COLO668 (cell line): ENCODE data around the gene C3orf18.

ENCODE experiments used
- DNase-seq: peaks from one replicate; lab custom pipeline; 2025; ENCODE audit not compliant: unreplicated experiment; lab: John Stamatoyannopoulos, UW

Gene C3orf18

DNA sequence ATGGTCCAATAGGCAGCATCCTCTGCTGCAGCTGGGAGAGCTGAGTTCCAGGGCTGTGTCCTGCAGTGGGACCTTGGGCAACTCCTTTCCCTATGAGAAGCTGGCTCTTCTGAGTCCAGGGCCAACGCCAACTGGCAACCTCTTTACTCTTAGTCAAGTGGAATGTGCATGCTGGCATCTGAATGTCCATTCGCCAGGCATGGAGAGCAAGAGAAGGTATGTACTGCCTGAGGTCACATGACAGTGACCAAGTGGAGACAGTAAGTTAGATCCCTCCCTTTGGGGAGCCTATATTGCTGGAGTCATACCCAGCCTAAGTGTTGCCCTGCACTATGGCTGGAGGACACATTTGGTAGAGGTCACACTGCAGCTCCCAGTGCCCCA, 13.9 kb upstream of the C3orf18 start:
- no peak for DNase-seq

DNA sequence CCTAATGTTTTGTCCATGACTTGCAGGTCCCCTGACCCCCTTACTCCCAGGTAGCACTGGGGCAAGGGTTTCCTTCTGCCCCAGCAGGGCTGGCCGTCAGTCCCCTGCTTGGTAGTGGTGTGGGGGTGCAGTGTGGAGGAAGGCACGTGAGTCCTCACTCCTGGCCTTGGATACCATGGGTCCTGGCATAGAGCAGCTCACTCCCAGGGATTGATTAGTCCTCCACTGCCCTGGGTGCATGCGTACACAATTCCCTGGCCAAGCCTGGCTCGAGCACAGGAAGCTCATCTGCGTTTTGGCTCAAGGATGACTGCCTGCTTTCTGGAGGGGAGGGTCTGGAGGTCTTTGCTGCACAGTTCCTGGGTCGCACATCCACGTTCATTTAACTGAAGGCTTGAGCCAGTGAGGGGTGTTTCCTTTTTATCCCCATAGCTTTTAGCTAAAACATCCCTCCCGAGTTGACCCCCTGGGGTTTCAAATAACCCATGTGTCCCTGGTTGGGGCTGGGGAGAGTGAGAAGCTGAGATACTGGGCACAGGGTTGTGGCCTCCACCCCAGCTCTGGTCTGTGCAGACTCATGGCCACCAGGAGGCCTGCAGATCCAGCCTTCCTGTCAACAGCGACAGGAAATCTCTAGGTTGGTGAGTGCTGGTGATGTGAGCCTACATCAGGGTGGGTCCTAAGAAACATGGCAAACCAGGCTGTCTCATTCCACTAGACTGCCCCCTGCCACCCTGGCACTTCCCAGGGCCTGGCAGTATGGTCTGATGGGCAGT, 13.3 kb upstream of the C3orf18 start:
- no peak for DNase-seq

DNA sequence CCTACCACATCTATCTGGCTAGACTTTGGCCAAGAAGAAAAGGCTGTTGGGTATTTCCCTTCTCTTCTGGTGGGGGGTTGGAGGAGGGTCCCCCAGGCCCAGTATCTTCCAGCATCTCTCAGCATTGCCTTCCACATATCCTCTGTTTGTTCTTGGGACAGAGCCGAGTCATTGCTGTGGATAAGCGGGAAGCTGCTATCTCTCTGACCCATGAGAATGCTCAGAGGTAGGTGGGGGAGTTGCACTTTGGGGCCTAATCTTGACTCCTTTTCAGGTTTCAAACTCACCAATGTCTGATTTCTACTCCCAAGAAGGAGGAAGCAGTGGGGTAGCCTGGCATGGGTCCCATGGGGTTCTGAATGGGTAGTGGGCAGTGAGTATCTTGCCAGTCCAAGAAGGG, 9.8 kb upstream of the C3orf18 start:
- no peak for DNase-seq

DNA sequence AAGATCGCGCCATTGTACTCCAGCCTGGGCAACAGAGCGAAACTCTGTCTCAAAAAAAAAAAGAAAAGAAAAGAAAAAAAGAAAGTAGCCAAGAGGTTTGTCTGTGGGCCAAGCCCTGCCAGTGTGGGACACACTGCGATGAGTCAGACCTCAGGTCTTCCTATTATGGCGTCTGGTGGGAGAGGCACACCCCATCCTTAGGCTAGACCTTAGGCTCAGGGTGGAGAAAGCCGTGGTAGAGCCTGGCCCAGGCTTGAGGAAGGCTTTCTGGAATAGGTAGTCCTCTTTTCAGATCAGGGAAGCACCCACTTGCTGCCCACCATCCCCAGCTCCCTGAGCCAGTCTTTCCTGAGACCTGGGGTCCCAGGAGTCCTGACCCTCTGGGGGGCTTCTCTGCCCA, 7.8 kb upstream of the C3orf18 start:
- DNase-seq: no peak

DNA sequence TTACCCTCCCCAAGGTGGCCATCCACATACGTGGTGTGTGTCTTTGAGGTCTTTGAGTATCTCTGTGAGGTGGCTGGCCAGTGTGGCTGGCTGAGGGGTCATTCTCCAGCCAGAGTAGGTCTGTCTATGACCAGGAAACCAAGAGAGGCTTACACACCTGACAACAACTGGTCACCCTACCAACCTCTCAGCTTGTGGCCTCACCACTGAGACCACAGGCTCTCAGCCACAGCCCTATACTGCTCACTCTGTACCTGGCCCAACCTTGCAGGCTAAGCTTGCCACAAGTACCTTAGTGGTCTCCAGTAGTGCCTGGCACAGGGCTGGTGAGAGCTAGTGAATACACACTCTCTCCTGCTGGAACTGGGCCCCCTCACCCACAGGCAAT, 6.9 kb upstream of the C3orf18 start:
- no peak for DNase-seq

DNA sequence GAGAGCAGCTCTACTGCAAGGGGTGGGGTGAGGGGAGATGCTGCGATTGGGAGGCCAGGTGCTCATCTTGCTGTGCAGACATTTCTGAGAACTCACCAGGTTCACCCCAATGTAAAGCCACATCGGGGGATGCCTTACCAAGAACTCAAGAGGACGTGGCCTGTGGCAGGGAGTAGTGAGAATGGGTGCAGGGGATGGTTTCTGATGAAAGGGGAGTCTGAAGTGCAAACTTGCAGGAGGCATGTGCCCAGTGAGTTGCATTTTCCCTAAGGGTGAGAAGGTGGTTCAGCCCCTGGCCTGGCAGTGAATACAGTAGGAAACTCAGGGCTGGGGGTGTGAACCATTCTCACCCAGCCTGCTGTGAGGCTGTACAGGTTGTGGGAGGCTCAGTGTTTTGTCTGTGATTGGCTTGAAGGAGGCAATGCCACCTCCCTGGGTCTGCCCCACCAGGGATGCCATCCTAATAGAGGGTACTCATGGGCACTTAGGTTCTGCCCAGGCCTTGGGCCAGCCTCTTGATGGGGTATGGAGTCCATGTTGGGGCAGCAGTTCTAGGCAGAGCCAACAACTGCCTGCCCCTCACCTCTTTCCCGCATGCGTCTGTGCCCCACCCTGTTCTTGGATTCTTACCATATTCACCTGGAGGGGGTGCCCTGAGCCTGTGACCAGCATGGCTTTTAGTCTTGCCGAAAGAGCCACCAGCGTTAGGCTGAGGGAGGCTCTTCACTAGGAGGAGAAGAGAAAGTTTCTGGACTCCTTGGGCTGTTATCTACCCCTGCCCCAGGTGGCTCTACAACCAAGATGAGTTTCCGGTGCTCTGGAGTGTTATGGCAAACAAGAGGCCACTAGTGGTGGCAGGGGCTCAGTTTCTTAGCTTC, 6.3 kb upstream of the C3orf18 start:
- DNase-seq: no peak

DNA sequence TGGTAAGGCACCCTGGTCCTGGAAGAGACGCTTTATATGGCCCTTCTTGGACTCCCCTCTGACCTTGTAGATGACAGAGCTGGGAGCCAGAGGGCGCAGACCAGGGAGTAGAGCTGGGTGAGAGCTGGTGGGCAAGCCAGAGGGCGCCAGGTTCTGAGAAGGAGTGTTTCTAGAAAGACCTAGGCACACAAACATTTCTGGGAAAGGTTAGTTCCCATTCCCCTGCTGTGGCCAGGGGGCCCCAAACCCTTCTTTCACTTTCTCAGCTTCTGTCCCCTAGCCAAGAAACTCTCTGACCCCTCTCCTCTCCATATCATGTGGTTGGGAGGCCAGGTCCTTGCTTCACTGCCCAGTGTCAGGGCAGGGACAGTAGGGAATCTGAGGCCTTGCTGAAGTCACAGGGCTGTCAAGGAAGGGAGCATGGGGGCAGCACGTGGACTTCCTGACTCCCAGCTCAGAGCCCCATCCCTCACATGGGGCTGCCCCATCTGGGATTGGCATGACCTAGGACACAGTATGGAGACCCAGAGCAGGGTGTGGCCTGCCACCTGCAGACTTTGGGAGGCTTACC, 5.3 kb upstream of the C3orf18 start:
- no peak for DNase-seq

DNA sequence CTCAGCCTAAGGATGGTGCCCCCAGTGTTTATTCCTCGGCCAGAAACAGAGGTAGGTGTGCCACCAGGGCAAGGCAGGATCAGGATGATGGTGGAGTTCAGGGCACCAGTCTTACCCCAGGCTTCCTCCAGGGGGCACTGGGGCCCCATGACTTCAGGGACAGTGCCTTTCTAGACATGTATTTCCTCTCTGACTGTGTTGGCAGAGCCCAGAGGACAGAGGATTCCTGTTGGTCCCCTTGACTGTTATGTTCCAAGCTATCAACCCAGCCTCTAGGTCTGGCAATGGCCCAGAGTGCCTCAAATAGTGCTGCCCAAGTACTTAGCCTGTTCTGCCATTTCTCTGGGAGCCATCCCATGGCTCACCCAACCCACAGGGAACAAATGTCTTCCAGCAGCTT, 4.6 kb upstream of the C3orf18 start:
- DNase-seq: peak; percentile 45

DNA sequence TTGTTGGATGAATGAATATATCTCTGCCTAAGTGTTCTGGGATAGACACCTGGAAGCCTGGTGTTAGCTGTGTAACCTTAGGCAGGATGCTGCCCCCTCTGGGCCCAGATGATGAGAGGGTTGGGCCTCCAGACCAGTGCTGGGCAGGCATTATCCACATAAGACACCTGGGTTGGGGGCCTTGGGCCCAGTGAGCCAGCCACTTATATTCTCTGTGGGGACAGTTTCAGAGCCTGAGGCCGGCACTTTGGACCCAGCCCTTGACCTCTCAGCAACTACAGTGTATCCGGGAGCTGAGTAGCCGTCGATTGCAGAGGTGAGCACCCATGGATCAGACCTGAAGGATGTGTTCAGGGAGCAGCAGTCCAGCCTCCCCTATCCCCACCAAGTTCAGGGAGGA, 3.9 kb upstream of the C3orf18 start:
- no peak for DNase-seq

DNA sequence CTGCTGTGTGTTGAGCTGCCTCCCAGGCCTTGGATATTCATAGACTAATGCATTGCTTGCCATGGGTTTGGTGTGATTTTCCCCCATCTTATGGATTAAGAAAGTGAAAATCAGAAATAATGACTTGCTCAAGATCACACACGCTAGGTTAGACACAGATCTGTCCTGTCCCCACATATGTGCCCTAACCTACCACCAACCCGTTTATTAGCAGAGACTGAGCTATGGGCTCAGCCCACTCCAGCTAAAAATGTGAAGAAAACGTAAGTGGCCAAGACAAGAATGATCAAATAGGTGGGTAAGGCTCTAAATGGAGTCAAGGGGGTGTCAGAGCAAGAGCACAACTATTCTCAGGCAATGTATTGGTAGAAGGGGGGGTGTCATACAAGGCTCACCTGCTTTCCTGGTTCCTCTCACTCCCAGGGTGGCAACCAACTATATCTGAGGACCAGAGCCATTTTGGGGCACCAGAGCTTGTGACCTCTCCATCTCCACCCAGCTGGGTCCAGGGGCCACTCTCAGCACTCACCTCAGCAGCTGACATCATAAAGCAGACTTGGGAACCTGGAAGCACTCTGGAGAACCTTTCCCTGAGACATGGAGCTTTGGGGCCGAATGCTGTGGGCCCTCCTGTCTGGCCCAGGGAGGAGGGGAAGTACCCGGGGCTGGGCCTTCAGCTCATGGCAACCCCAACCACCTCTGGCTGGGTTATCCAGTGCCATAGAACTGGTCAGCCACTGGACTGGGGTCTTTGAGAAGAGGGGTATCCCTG, 3.1 kb upstream of the C3orf18 start:
- DNase-seq: no peak

DNA sequence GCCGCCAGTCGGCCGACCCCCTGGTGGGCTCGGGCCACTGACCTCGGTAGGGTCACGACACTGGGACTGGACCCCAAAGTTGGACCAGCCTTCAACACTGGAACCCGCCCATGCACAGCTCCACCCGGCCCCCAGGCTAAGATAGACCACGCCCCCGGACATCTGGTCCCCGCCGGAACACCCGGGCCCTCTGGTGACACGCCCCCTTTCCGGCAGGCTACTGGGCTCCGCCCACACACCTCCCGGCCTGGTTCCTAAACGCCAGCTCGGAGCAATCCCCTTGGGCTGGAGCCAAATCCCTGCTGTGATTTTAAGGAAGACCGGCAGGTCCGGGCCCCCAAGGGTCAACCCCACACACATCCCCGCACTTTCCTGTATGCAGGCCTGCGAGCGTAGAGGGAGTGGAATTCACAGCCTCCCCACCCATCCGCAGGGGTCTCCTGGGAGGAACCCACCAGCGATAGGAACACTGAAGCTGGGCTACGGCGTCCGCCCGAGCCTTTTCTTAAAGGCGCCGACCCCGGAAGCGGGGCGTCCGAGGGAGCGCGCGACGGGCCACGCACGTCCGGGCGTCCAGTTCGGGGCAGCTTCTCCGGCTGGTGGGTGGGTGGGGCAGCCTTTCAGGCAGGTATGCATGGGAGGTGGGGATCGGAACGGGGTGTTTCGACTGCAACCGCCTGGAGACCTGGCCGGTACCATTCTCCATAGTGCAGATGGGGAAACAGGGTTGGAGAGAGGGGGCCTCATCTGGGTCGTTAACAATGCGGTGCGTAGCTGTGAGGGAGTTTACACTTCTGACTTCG, 1.6 kb upstream of the C3orf18 start, which contains the start of gene HEMK1:
Gene HEMK1 (plus strand): TSS at position 576 of the 803 bp plus-strand sequence. CDS start 1,583 bp downstream, outside the sequence.
- peak; percentile 91 for DNase-seq

DNA sequence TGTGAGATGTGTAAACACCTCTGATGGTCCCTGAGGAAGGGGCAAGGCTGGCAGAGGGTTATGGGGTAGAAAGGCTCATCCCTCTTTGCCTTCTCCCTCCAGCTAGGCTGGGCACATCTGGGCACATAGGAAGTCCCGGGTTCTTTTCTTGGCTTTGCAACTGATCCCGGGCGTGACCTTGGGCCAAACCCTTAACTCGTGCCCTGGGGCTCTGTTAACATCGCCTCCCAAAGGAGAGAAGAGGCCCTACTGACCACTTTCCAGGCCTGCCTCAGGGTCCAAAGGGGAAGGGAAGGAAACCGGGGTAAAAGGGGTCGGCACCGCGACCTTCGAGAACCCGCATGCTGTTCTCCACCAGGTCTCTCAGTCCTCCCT, 549 bp downstream of the C3orf18 start:
- no peak for DNase-seq

DNA sequence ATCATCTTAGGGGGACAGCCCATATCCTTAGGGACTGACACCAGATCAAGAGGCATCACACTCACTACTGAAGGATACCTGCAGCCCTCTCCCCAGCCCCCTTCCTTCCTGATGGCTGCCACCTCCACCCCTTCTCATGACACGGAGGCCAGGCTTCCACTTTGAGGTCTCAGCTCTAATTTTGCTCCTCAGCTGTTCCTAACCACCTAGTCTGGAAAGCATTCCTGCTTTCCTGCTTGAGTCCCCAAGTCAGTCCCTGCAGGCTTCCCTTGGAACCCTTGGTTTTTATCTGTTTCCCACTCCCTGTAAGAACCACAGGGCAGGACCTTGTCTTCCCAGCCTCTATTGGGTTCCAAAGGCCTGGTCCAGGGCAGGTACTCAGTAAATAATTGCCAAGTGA, 3.2 kb downstream of the C3orf18 start:
- no peak for DNase-seq

DNA sequence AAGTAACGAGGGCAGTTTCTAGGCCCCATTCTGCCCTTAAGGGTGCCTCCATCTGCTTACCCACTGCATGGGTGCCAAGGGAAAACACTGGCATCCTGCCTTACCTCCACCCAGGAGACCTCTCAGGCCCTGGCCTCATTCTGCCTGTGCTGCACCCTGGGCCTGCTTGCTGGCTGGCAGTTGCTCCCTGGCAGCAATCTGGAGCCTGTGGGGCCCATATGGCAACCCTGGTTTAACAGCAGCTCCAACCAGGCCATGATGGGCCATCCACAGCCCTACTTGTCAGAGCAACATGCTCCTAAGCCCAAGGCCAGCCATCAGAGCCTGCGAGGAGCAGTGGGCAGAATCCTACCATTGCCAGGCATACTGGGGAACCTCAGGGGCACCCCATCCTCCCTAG, 3.7 kb downstream of the C3orf18 start:
- no peak for DNase-seq

DNA sequence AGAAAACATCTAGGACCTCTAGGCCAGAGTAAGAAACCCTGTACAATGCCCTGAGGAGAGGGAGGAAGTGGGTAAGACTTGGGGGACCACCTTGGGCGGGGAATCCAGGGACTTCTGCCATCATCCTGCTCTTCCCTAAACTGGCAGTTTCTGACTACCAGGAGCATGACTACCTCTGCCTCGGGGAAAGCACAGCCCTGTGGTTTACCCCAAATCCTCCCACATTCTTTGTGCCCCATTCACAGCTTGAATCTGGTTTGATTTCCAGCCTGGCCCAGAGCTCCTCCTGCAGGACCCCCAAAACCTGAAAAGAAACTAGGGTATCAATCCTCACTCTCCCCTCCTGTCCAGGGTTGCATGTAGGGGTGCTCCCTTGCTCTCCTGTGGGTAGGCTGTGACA, 4.7 kb downstream of the C3orf18 start:
- no peak for DNase-seq

DNA sequence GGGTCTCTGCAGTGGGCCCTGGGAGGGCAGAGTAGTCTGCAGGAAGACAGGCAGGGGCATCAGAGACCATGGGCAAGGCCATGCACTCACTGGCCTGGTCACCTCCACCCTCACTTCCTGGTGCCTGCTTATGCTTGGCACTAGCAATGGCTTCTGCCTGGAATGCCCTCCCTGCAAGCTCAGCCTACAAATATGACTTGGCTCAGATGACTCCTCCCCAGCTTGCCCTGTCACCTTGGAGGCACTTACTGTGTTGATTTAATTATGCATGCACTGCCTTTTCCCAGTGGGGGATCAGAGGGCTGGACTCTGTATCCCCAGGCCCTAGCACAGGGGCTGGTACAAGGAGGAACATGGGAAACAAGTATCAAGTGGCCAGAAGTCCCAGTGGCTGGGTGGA, 7.8 kb downstream of the C3orf18 start:
- DNase-seq: no peak

DNA sequence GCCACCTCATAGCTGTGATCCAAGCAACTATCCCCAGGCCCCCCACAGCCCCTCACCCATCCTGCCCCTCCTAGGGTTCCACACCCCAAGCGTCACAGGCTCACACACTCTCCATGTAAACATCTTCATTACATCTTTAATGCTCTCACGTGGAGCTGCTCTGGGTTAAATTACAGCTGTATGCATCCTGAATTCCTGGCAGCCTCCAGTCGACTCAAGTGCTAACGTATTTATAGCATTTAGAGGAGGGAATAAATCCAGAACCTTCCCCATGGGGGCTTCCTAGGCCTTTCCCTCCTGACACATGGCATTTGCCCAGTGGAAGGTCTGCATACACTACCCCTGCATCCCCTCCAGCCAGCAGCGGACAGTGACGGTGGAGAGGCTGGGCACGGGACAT, 9.6 kb downstream of the C3orf18 start:
- no peak for DNase-seq

DNA sequence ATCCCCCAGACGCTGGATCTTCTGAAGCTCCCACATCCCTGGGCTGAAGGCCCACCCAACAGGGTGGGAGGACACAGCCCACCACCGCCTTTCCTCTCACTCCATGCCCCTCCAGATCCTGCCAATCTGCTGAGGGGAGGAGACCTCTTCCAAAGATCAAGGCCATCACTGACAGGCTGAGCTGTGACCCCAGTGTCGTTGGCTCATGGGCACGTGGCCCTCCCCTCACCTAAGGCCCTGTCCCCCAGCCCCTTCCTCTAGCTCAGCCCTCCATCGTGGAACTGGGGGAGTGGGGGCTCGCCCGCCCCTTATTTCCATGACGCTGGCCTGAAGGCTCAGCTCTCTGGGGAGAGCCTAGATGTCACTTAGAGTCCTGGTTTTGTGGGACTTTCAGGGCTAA, 10.4 kb downstream of the C3orf18 start:
- DNase-seq: no peak

DNA sequence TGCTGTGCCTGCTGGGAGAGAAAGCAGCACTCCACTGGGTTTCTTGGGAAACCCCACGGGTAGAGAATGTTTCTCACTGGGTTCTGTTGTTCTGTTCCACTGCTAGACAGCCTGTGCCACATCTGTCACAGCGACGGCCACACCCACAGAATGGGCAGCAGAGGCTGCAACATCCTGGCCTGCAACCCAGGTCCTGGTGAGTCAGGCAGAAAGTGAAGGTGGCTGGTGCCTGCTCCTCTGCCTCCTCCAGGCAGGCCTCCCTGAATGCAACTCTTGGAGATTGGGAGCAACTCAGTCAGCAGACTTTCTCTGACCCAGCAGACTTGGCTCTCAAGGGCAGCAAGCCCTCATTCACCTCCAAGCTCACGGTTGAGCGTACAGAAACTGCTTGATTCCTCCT, 13.0 kb downstream of the C3orf18 start:
- DNase-seq: no peak

DNA sequence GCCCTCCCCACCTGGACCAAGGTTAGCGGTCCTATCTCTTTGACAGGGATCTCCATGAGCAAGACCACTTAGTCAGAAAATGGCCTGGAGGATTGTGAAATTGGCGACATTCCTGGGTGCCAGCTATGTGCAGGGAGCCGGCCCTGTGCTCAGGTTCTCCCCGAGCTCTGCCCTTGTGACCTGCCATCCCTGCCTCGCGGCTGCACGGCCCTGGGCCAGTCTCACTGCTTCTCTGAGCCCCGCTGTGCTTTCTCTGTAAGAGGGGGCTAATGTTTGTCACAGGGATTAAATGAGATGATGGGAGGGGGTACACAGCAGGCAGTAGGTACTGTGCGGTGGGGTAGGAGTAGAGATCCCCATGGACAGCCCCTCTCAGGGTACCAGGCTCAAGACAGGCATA, 14.9 kb downstream of the C3orf18 start:
- DNase-seq: no peak
